Pulmonary artery endothelial cell (primary cell): ENCODE measurements around the gene FAM120A. TPM values are rescaled to one million over a fixed set of nuclear protein-coding genes. Genes with fewer than 3 reads are reported as not detected.

Experiments
- DNase-seq: peaks from one replicate; pipeline ENCODE4 v3.0.0-alpha.2; 2011; ENCODE audit warnings: low read depth, low spot score
- total RNA-seq: library from RNA; depleted of rRNA; stranded (reverse); fragments of >200 nt; gene quantifications from 2 replicates; pipeline ENCODE4 v1.2.3, GENCODE V29; 2014

Gene FAM120A
- total RNA-seq, 1 donor from 2014 or later = 108 TPM

GRCh38 chr9:93468763-93469456 lies 17.4 kb downstream of the FAM120A start:
- DNase-seq = no peak

DNA sequence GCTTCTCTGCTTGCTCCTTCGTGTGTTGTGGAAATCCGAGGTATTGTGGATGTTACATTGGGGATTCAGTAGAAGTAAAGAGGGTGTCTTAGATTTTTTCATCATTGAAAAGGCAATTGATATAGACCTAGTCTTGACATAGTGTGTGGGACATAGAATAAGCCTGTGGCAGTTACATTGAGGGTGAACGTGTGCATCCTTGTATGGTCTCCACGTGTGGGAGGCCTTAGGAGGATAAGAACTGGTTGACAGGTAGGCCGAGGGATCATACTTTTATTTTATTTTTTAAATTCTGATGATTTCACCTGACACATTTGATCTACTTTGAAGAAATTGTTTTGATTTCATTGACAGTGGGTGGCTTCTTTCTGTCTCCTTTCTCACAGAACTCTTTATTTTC lies 18.9 kb downstream of the FAM120A start:
- DNase-seq = no peak

- DNase-seq = no peak
Observed at GRCh38 chr9:93471124-93471523, 19.6 kb downstream of the FAM120A start.

- DNase-seq = no peak
Observed at GRCh38 chr9:93473411-93473810, 21.9 kb downstream of the FAM120A start.

GRCh38 chr9:93475108-93475507 lies 23.6 kb downstream of the FAM120A start:
- DNase-seq = no peak

DNA sequence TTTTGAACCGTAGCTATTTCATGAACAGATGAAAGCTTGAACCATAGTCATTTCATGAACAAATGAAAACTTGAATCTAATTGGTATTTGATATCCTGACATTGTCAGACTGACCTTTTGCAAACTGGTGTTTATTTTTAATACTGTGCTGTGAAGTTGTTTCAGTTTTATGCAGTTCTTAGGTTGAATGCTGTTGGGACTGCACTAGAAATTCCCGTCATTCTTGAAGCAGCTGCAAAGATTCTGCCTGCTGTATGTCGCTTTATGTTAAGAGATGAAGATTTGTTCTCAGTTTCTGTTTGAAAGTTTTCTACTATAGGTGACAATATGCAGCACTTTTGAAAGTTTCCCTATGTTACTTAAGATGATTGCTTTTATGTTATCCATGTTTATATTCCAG lies 24.4 kb downstream of the FAM120A start:
- no peak for DNase-seq

DNA sequence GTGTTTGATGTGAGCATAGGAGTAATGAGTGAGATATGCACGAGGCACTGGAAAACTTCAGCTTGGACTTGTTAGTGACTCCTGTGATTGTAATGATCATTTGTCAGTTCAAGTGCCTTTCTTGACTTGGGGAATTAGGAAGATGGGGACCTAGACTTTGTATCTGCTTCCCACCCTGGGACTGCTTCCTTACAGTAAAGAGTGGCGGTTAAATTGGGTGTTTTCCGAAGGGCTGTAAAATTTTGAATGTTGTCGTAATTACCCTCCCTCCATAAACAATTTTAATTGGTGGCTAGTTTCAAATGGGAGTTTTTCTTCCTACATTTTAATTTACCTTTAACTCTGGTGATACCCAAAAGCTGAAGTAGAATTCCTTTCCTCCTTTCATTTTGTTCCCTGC lies 25.4 kb downstream of the FAM120A start:
- no peak for DNase-seq

DNA sequence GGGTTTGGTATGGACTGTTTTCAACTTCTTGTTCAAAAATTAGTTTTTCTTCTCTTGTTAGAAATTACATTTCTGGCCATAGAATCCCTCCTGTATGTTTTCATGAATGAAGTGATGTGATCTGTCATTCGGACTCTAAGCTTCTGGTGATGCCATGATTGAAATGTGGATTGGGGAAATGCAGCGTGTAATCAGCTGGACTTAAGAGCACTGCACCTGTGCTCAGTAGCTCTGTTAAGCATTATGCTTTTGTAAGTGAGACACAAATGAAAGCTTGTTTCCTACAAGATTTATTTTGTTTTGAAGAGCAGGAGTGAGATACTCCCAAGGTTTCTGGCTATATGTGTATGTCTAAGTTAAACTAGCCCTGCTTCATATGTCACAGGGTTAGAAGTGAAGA lies 25.9 kb downstream of the FAM120A start:
- no peak for DNase-seq

DNA sequence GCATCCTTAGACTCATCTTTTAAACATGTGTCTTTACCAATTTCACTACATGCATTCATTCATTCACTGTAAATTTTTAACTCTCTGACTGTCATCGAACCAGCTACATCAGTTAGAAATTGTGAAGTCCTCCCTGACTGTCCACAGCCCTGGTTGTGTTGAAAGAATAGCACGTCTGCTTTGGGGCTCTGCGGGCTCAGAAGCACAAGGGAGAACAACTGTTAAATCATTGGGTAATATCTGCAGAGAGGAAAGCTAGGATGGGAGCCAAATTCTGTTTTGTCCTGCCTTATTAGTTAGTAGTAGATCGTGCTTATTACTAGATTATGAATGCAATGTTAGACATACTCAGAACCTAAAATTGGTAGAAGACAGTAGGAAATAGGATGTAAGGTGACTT lies 28.2 kb downstream of the FAM120A start:
- DNase-seq = no peak

DNA sequence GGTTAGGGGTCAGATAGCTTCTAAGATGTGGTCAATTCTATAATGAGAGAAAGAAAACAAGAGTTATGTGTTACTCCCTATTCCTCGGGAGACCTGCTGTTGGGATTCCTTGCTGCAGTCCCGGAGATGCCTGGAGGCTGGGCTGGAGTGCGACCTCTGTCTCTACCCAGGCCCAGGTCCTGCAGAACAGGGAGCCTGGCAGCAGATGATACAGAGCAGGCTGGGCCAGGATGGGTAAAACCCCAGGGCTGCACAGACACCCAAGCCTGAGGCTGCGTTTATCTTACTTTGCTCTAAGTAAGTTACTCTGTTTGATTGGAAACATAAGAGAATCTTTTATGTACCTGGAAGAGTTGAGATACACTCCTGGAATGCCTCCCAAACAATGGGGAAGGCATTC lies 28.8 kb downstream of the FAM120A start:
- DNase-seq = no peak

DNA sequence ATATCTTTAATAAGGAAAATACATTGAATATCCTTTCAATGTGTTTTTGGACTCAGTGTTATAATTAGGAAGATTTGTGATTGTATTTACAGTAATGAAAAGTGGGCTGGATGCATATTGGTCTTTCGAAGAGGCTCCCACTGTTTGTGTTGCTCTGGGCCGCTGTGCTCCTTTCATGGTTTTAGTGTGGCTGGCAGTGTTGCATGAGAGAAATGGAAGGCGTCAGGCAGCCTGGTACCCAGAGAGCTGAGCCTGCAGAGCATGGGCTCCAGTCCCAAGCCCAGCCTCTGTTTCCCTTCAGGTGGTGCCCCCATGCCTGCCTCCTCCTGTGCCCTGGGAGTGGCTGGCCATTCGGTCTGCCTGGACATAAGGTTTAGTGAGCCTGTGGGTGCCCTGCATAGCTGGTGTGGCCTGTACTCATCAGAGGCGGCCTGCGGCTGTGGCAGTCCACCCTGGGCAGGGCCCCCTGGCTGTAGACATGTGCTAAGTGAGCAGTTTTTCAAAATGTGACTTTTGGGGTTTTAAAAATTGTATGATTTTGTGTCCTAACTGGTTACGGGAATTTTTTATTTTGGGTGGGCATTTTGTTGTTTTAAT lies 29.3 kb downstream of the FAM120A start:
- no peak for DNase-seq

GRCh38 chr9:93483497-93483896 lies 32.0 kb downstream of the FAM120A start:
- no peak for DNase-seq

DNA sequence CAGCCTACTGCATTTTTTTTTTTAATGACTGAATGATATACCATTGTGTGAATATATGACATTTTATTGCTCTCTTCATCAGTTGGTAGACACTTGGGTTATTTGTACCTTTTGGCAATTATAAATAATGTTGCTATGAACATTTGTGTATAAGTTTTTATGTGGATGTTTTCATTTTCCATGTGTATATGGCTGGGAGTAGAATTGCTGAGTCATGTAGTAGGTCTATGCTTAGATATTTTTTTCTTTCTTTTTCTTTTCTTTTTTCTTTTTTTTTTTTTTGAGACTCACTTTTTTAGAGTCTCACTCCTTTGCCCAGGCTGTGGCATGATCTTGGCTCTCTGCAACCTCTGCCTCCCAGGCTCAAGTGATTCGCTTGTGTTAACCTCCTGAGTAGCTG lies 34.8 kb downstream of the FAM120A start:
- no peak for DNase-seq

DNA sequence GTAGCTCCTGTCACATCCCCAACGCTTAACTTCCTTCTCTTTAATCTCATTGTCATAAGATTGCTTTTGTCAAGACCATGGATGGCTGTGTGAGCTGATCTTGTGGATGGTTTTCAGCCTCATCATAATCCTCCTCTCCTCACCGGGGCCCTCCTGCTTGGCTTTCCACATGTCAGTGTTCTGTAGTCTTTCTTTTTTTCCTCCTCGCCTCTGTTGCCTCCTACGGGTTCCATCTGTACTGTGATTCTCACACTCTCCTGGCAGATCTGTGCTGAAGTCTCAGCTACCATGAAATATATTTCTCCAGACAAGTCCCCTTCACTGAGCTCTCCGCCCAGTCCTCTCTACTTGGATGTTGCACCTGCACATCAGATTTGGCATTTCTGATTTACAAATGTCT lies 36.8 kb downstream of the FAM120A start:
- DNase-seq = no peak

DNA sequence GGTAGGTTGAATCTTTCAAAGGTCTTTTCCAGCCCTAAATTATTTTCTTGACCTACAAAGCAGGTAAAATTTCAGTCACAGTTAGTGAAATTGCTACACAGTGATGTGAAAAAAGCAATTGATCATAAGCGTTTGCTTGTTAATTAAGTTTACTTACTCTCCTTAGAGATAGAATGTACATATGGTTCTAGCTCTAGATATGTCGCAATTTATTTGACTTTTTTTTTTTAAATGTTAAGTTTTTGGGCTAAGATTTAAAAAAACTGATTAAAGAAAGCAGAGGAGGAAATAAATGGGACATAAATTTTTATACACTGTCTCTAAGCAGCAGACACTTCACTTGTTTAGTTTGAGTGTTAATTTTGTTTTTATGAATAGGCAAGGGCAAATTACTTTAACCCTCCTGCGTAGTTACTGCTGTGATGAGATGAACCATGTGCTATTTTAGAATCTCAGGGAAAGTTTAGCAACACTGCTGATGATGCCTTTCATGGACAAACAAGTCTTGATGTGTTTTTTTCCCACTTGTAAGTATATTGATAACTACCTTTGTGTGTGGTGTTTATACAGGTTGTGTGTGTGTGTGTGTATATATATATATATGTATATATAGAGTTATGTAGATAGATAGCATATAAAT lies 40.2 kb downstream of the FAM120A start:
- no peak for DNase-seq

- no peak for DNase-seq
Observed at GRCh38 chr9:93492327-93492726, 40.8 kb downstream of the FAM120A start.

GRCh38 chr9:93493949-93494348 lies 42.5 kb downstream of the FAM120A start:
- no peak for DNase-seq

- DNase-seq = no peak
Observed at GRCh38 chr9:93496285-93496684, 44.8 kb downstream of the FAM120A start.

- no peak for DNase-seq
Observed at GRCh38 chr9:93500571-93501298, 49.2 kb downstream of the FAM120A start.

- DNase-seq = no peak
Observed at GRCh38 chr9:93501406-93501805, 49.9 kb downstream of the FAM120A start.

DNA sequence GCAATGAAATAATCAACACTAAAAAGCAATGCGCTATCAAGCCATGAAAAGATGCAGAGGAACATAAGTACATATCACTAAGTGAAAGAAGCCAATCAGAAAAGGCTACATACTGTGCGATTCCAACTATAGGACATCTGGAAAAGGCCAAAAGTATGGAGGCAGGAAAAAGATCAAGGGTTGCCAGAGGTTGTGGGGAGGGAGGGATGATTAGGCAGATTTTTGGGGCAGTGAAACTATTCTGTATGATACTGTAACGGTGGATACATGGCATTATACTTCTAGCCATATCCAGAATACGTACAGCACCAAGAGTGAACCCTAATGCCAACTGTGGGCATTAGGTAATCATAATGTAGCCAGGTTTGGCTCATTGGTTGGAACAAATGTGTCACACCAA lies 51.9 kb downstream of the FAM120A start:
- DNase-seq = no peak

DNA sequence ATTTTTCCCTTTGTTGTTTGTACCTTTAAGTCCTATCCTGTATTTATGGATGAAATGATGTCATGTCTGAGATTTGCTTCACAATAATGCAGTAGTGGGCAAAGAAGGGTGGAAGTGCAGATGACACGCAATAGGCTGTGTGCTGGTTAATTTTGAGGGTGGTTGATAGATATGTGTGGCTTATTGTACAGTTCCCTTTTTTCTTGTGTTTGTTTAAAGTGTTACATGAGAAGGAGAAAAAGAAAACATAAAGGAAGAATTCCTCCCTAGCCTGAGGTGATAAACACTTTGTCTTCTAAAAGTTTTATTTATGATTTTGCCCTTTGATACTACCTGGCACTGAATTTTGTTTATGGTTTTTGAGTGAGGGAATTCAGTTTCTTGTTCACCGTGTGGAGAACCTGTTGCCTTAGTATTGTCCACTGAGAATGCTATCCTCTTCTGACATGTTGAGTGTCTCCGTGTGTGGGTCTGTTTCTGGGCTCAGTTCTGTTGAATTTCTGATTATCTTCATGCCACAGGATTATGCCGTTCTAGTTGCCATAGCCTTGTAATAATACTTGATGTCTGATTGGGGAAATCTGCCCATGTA lies 54.2 kb downstream of the FAM120A start:
- no peak for DNase-seq
